ENCODE data around the gene IDI2. TPM values are rescaled to one million over a fixed set of nuclear protein-coding genes. Genes with fewer than 3 reads are reported as not detected.

IDI2 gene
- polyA plus RNA-seq, 3 donors, result 0.11 TPM; not detected in 2

Other genes starting within 250 kb of the IDI2 start
- gene LARP4B, start 94.2 kb downstream of the IDI2 start, polyA plus RNA-seq (ENCODE audit: insufficient read length in 3 of 3), result 10 to 100 TPM; 42.4 to 60.1 (median 43.1) TPM
- gene GTPBP4, start 37.4 kb downstream of the IDI2 start, polyA plus RNA-seq (ENCODE audit: insufficient read length in 3 of 3), result 10 to 100 TPM; 57.9 to 64.5 (median 63.9) TPM
- gene IDI1, start 23.3 kb upstream of the IDI2 start, polyA plus RNA-seq (ENCODE audit: insufficient read length in 3 of 3), result 10 to 100 TPM; 61.7 to 89.9 (median 80.0) TPM
- gene WDR37, start 30.5 kb upstream of the IDI2 start, polyA plus RNA-seq (ENCODE audit: insufficient read length in 3 of 3), result 10 to 100 TPM; 16.0 to 20.5 (median 16.5) TPM

All from renal cortex interstitium (tissue), 3 donors.